ENCODE data around the gene CYP27B1.

CYP27B1 gene, protein sequence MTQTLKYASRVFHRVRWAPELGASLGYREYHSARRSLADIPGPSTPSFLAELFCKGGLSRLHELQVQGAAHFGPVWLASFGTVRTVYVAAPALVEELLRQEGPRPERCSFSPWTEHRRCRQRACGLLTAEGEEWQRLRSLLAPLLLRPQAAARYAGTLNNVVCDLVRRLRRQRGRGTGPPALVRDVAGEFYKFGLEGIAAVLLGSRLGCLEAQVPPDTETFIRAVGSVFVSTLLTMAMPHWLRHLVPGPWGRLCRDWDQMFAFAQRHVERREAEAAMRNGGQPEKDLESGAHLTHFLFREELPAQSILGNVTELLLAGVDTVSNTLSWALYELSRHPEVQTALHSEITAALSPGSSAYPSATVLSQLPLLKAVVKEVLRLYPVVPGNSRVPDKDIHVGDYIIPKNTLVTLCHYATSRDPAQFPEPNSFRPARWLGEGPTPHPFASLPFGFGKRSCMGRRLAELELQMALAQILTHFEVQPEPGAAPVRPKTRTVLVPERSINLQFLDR

GRCh38 chr12:57766464-57767304, at the start of gene CYP27B1:
Gene CYP27B1 (minus strand): TSS chr12:57767078. CDS start chr12:57767041, 37 bp downstream.
- DNase-seq, result no peak

DNA sequence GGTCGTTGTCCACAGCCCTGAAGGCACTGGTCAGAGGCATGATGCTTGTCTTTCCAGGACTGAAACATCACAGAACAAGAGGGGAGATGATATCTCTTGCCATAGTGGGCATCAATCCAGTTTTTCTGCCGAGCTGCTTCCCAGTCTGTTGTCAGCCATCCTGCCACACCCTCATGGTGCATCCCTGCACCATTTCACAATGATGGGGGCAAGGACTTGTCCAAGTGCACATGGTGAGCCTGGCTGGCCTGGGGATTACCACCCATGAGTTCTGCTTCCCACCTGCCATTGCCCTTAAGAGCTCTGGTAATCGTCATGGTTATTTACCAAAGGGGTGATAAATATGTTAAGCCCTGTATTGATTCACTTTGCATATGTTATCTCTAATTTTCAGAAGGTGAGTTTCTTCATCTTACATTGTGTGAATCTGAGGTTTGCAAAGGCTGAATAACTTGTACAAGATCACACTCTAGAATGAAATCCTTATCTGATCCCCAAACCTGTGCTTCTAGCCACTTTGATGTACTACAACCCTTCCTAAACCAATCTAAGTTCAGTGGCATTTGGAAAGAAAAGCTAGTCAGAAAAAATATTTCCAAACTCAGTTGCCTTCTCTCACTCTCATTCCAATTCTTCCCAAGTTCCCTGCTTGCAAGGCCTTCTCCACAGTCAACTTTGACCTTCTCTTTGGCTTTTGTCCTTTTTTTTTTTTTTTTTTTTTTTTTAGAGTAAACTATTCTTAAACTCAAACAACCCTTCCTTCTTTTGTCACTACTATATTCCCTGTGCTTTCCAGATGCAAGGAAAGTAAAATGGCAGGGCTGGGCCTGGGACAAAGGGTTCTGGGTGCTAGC, 49.4 kb upstream of the CYP27B1 start:
- DNase-seq, result no peak

DNA sequence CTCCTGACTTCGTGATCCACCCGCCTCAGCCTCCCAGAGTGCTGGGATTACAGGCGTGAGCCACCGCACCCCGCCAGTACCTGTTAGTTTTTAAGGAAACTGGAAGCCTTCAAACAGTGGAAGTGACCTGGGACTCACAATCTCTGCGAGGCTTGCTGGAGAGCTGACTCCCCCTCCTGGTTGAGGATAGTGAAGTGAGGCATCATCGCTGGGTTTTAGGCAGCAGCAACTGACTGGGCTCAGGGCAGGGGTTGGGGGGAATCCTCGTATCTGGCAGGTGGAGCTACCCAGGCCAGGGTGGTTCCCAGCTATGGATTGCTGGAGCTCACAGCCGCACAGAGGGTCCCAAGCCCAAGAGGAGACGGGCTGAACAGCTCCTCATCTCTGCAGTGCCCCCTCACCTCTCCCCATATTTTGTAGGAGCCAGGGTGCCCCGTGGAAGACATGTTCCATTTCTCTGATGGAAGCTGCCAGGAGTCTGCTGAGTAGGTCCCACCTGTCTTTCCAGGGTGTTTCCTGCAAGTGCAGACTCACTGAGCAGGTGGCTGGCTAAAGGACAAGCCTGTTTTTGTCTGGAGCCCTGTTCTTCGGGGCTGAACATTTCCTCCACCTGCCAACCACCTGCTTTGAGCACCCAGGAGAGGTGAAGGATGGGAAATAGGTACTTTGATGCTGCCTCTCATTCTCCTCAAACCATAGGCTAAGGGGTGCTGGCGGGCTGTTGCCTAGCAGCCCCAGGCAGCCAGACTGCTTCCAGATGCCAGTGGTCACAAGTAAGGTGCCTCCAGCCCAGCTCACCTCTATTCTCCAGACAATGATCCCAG, 48.5 kb upstream of the CYP27B1 start:
- DNase-seq, result no peak

DNA sequence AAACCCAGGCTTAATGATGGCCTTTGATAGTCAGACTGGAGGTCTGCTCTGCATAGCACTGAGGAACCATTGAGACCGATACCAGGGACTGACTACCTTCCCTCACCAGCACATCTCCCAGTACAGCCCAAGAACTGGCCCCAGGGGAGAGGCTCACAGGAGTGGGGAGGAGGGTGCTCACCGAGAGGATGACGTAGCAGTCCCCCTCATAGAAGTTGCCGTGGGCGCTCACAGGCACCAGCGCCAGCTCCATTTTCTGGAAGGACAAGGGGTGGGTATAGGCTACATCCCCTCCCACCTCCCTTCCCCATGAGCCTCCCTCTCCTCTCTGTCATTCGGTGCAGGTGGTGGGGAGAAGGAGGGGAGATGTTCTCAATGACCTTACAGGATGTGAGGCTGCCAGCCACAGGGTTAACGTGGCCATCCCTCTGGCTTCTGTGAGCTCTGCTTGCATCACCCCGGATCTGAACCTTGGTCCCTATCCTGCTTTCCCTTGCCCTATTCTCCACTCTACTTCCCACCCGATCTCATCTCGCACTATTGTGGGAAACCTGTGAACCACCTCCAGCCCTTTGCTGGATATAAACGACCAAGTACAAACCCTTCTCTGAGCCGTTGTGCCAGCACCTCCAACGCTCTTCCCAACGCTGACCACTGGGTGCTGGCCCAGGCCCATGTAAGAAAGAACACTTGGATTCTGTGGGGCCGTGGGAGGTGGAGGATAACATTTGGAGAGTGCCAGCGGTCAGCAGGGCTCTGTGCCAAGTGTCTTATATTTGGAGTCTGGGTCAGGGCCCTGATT, 47.3 kb upstream of the CYP27B1 start:
- no peak for DNase-seq

DNA sequence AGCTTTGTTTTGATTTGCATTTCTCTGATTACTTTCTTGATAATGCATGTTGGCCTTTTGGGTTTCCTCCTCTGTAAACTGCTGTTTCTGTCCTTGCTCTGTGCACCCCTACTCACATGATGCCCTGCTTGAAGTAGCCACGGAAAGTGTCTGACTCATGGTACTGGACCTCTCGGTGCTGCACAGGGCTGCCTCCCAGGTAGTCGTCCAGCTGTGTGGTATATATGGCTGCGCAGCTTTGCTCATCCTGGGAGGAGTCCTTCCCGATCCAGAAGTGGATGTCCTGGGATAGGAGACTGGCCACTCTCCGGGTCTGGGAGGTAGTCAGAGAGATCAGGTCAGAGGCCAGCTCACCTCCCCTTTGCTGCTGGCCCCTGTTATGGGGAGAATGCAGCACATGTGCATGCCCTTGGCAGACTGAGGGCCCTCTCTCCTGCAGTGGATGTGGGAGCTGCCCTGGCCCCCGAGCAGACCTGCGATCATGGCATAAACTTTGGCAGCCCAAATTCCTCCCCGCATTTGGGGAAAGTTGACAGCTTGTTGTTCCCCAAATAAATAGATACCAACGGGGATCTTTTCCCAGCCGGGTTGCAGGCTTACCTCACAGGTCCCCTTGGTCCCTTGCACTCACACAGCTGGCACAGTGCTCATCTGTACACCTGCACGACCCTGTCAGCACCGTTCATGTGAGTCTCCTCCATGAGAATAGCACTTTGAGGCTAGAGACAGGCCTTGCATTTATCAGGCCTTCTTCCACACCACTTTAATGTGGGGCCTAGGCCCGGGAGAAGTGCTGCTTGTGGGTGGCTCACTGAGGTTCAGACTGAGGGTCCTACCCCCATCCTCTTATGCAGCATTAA, 46.5 kb upstream of the CYP27B1 start:
- DNase-seq, result no peak

- no peak for DNase-seq
These were observed 44.3 kb upstream of the CYP27B1 start for GRCh38 chr12:57811028-57811755.

DNA sequence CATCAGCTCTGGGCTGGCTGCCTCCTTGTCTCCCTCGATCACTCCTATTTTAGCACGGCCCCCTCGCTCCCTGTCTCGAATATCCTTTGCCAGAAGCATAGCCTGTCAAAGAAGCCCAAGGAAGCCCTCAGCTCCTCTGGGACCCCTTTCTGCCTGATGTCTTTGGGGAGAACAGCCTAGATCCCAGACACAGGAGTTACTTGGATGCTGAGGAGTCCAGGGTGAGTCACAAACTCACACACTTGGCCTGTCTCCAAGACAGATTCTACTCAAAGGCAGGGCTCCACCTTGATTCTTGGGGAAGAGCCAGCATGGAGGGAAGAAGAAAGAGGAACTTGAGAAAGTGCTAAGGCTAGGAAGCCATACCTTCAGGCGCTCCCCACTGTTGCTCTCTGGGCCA, 43.6 kb upstream of the CYP27B1 start:
- DNase-seq, result no peak

DNA sequence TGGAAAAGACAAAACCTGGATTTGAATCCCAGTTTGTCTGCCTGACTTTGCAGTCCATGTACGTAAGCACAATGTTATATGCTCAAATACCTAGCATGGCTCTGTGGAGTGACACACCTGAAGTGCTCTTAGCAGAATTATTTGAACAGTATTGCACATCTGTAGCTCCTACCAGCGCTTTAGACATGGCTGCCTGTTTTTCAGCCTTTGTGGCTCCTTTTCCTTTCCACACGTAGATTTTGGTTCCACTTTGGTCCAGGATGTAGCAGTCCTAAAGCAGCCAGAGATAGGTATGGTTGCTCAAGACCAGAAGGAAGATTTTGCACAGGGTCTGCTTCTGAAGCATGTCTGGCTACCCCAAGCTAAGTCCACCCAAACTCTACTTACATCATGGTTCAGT, 42.5 kb upstream of the CYP27B1 start:
- DNase-seq, result no peak

DNA sequence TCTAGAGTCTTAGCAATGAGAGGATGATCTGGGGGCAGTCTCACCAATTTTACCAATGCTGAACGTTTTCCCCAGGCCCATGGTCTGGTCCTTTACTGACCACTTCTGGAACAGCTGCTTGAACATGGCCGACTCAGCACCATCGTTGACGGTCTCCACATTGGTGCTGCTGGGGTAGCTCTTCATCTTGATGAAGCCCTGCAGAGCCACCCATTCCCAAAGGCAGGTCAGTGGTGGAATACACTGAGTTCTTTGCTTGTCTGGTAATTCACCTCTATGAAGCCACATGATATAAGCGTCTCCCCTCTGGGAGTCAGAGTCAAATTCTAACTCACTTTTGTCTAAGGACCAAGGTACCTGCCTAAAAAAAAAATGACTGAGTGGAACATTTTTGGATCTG, 41.5 kb upstream of the CYP27B1 start:
- DNase-seq, result no peak

- no peak for DNase-seq
These were observed 40.4 kb upstream of the CYP27B1 start for GRCh38 chr12:57807285-57807684.

DNA sequence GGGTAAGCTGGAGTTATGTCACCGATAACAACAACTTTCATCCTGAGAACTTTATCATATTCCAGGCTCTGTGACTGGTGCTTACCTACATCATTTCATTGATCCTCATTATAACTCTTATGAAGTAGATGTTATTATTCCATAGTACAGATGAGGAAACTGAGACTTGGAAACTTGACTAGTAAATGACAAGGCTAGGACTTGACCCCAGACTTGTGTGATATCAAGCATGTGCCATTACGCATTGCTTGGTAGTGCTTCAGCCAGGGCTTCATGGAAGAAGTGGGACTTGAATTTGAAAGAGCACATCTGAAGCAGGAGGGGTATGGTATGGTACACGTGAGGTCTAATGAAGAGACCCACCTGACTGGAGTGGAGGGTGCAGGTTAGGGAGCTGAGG, 39.8 kb upstream of the CYP27B1 start:
- no peak for DNase-seq

- DNase-seq, result no peak
These were observed 36.5 kb upstream of the CYP27B1 start for GRCh38 chr12:57803319-57803893.

DNA sequence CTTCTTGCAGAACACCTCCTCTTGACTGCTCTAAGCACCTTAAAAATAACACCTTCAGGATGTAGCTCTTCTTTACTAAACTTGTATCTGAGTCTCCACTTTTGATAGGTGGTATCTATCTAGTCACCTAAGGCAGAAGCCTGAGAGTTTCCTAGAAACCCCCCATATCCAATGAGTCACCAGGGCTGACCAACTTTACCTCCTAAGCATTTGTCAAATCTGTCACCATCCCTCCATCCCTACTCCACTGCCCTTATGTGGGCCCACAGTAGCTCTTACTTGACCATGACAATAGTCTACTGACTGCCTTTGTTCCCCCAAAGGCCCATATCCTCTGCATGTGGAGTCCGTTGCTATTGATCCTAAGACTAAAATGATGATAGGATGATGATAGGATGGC, 35.7 kb upstream of the CYP27B1 start:
- no peak for DNase-seq

- DNase-seq, result no peak
These were observed 34.1 kb upstream of the CYP27B1 start for GRCh38 chr12:57800965-57801364.

DNA sequence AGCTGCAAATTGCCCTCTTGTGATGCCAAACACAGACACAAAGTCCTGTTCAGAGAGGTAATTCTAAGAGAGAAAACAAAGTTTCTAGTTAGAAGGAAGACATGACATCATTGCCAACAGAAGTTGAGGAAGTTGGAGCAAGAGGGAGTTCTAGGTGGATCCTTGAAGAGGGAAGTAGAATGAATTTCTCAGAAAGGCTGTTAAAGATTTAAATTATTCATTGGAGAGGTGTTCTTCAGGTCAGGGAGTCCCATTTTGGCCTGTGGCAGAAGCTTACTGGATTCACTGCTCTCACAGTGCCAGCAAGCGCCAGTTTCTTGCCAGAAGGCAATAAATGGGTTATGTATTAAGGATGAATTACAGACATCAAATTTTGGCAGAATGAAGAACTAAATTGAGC, 31.1 kb upstream of the CYP27B1 start:
- DNase-seq, result no peak

DNA sequence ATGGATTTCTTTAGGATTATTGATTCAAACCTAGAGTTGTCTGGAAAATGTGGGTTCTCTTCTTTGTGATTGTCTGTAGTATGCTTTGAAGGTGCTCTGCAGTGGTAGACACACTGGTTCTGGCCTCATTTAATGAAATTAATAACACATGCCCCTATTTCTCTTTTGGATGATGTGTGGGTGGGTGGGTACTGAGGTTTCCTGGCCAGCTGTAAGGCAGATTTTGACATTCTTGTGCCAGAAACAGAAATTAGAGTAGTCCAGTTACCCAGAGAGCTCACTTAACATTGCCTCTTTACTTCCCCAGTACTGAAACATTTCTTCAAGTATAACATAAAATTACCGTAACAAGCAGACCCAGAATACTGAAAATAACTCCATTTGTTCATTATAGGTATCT, 30.1 kb upstream of the CYP27B1 start:
- DNase-seq, result no peak

GRCh38 chr12:57795354-57795753, 28.5 kb upstream of the CYP27B1 start:
- DNase-seq, result no peak

- no peak for DNase-seq
These were observed 27.0 kb upstream of the CYP27B1 start for GRCh38 chr12:57793920-57794319.

GRCh38 chr12:57783861-57784260, 17.0 kb upstream of the CYP27B1 start:
- no peak for DNase-seq

All from NCI-H2081 treated with DMSO at 0.1 percent for 48 hours (cell line).